ENCODE results near the gene SH3RF3.

- TF ChIP-seq CTCF (IDR thresholded peaks at IDR 0.05) (no peak), EZH2 (IDR thresholded peaks at IDR 0.05) (no peak), EZH2phosphoT487 (IDR thresholded peaks at IDR 0.05) (no peak)
Observed at GRCh38 chr2:109256921-109257320, 127.9 kb downstream of the SH3RF3 start.
